AG10803 (cell line): ENCODE data around the gene JPH2.

ENCODE experiments used
- DNase-seq: peaks from one replicate; pipeline ENCODE4 v3.0.0; 2010; ENCODE audit warnings: low read depth
- H3K4me3 ChIP-seq: 2 replicates; pipeline ENCODE4 v1.5.1; 2011; ENCODE audit warnings: mild to moderate bottlenecking, low read length, control low read depth
- TF ChIP-seq, protein P1 (sequence below): conservative IDR thresholded peaks from 2 replicates; pipeline ENCODE4 v1.5.1; 2011; ENCODE audit warnings: mild to moderate bottlenecking, low read length, control low read depth, inconsistent platforms

Gene JPH2

GRCh38 chr20:44182135-44182765, 4.7 kb downstream of the JPH2 start:
- DNase-seq, result no peak
- TF ChIP-seq, protein P1, sequence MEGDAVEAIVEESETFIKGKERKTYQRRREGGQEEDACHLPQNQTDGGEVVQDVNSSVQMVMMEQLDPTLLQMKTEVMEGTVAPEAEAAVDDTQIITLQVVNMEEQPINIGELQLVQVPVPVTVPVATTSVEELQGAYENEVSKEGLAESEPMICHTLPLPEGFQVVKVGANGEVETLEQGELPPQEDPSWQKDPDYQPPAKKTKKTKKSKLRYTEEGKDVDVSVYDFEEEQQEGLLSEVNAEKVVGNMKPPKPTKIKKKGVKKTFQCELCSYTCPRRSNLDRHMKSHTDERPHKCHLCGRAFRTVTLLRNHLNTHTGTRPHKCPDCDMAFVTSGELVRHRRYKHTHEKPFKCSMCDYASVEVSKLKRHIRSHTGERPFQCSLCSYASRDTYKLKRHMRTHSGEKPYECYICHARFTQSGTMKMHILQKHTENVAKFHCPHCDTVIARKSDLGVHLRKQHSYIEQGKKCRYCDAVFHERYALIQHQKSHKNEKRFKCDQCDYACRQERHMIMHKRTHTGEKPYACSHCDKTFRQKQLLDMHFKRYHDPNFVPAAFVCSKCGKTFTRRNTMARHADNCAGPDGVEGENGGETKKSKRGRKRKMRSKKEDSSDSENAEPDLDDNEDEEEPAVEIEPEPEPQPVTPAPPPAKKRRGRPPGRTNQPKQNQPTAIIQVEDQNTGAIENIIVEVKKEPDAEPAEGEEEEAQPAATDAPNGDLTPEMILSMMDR, result no peak
- no peak overlapping the region for H3K4me3 ChIP-seq

DNA sequence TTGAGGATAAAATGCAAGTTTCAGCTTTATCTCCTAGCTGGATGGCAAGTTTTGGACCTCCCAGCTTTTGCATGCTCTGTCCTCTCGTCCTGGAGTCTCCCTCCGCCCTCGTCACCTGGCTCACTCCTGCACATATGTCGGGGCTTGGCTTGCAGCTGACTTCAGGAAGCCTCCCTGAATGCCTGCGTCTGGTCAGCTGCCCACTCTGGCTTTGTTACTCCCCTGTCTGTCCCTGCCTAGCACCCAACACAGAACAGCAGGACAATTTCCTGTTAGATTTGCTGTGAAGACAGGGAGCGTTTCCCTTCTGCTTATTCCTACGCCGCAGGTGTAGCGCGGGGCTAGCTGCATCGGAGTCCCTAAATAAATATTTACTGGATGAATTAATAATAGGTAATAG, 5.4 kb downstream of the JPH2 start:
- DNase-seq, result no peak
- TF ChIP-seq, protein P1, result no peak
- H3K4me3 ChIP-seq, result no peak overlapping the region

- peak overlapping the region; percentile 17 for H3K4me3 ChIP-seq
- TF ChIP-seq, protein P1, result no peak
- peak; percentile 73 for DNase-seq
These were observed 6.2 kb downstream of the JPH2 start for GRCh38 chr20:44180814-44181213.

DNA sequence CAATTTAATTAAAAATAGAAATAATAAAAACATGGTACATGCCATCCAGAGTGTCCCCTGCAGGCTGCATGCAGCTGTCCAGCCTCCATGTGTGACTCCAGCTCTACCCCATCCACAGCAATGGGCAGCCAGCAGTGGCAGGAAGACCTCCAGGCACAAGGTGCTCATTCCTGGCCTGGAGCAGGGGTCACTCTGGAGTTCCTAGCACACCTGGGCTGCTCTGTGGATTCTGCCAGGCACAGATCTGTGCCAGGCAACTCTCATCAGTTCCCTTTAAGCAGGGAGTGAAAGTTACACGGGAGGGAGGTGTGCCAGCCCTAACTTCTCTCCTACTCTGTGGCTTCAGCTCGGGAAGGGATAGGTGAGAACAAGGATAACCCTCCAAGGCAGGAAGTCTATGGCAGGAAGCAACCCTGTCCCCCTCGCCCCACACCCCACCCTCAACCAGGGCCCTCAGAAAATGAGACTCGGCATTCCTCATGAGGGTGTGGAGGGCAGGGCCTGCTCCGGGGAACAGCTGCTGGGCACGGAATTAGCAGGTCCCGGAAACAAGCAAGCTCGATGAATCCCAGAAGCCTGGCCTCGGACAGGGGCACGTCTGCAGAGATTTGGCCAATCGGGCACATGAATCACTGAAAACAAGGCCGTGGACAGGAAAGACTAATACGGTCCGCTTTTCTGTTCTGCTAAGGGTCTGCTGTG, 10.0 kb downstream of the JPH2 start:
- DNase-seq, result peak; percentile 75
- TF ChIP-seq, protein P1, result no peak
- H3K4me3 ChIP-seq, result peak overlapping the region; percentile 10

DNA sequence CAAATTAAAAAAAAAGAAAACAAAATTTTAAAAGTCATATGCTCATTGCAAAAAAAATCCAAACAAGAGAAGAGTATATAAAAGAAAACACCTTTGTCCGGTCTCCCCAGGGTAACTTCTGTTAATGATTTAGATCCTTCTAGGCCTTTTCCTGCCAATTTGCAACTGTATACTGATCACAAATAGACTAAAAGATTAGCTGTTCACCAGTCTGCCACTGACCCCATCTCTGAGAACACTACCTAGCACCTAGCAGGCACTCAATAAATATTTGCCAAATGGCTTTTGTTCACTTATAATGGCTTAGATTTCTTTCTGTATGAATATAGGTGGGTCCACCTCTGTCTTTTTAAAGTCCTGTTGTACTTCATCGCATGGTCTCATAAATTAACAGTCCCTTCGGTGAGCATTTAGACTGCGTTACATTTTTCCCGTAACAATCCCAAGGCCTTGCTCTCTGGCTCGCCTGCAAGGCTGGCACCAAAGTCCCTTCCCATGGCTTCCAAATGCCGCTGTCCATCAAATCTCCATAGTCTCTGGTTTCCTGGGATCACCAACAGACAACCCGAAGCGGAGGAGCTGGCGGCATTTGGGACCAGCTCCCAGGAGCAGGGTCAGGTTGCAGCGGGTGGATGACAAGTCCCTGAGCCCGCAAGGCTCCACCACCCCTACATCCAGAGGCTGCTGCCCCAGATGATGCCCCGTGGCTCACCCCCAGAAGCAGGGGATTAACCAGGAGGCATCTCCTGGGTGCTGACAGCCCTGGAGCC, 11.8 kb downstream of the JPH2 start:
- TF ChIP-seq, protein P1, result no peak
- no peak overlapping the region for H3K4me3 ChIP-seq
- DNase-seq, result no peak

- H3K4me3 ChIP-seq, result no peak overlapping the region
- DNase-seq, result no peak
These were observed 13.1 kb downstream of the JPH2 start for GRCh38 chr20:44173846-44174245.

More at GRCh38 chr20:44173846-44174245, 13.1 kb downstream of the JPH2 start:
- TF ChIP-seq, protein P1, result no peak
